Uterus (tissue), 2 donors: ENCODE measurements around the gene CC2D2B.

Experiments
- POLR2A ChIP-seq, 2 donors: fragments of 450-650 bp; IDR thresholded peaks; one replicate each; pipeline ENCODE4 v1.6.1; 2016; ENCODE audit warnings: antibody characterized with exemption in 2 of 2, mild to moderate bottlenecking in 1 of 2, moderate library complexity in 1 of 2
- TF ChIP-seq, protein P1 (sequence below), 4 experiments: fragments of 200-600 bp in 2 of 4; fragments of 450-650 bp in 2 of 4; sonication (generic) in 2 of 4; IDR thresholded peaks; one replicate each; pipeline ENCODE4 v1.5.1; 2016 to 2019; ENCODE audit warnings: antibody characterized with exemption in 4 of 4, mild to moderate bottlenecking in 2 of 4, moderate library complexity in 1 of 4

DNA sequence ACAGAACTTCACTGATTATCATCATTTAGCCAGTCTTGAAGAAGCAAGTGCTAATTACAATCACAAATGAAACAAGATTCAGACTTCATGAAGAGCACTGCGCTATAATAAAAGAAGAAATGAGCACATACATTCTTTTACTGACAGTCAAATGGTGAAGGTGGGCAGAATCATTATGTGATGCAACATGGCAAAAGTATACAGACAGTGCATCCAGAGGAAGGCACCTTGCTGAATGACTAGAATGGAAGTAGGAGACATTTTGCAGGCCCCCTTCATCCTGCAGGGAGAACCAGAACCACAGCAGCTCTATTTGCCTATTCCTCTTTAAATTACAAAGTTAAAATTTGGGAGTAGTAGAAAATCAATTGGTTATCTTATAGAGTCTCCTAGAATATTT is 31.0 kb upstream of the CC2D2B start:
- TF ChIP-seq, protein P1, sequence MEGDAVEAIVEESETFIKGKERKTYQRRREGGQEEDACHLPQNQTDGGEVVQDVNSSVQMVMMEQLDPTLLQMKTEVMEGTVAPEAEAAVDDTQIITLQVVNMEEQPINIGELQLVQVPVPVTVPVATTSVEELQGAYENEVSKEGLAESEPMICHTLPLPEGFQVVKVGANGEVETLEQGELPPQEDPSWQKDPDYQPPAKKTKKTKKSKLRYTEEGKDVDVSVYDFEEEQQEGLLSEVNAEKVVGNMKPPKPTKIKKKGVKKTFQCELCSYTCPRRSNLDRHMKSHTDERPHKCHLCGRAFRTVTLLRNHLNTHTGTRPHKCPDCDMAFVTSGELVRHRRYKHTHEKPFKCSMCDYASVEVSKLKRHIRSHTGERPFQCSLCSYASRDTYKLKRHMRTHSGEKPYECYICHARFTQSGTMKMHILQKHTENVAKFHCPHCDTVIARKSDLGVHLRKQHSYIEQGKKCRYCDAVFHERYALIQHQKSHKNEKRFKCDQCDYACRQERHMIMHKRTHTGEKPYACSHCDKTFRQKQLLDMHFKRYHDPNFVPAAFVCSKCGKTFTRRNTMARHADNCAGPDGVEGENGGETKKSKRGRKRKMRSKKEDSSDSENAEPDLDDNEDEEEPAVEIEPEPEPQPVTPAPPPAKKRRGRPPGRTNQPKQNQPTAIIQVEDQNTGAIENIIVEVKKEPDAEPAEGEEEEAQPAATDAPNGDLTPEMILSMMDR (IDR thresholded peaks at IDR 0.05) = no peak
- no peak for TF ChIP-seq POLR2A (IDR thresholded peaks at IDR 0.05)
